Smooth muscle cell (in vitro differentiated cells): Measurements from ENCODE around the gene SNX7. TPM values are rescaled to one million over a fixed set of nuclear protein-coding genes. Genes with fewer than 3 reads are reported as not detected.
A peak's percentile ranks its signal among the peaks of the same experiment; 100 is the strongest.

ENCODE experiments used
- DNase-seq: peaks from one replicate; lab custom pipeline; 2025; ENCODE audit not compliant: unreplicated experiment; lab: John Stamatoyannopoulos, UW
- H2AFZ ChIP-seq: fragments of 200-600 bp; sonication (generic); 2 replicates; pipeline ENCODE4 v1.6.0; 2016; ENCODE audit warnings: antibody characterized with exemption, low read depth, mild to moderate bottlenecking
- H3F3A ChIP-seq: fragments of 200-600 bp; sonication (generic); 2 replicates; pipeline ENCODE4 v1.6.0; 2017; ENCODE audit warnings: antibody characterized with exemption, low read depth
- H3K27ac ChIP-seq: fragments of 200-600 bp; sonication (generic); 2 replicates; pipeline ENCODE4 v1.5.1; 2016; ENCODE audit warnings: low read depth, mild to moderate bottlenecking
- H3K27me3 ChIP-seq: fragments of 200-600 bp; sonication (generic); 2 replicates; pipeline ENCODE4 v1.6.1; 2016; ENCODE audit warnings: low read depth, mild to moderate bottlenecking
- H3K36me3 ChIP-seq: fragments of 200-600 bp; sonication (generic); 2 replicates; pipeline ENCODE4 v1.5.1; 2016; ENCODE audit warnings: low read depth
- H3K4me1 ChIP-seq: fragments of 200-600 bp; sonication (generic); 2 replicates; pipeline ENCODE4 v1.5.1; 2016; ENCODE audit warnings: low read depth
- H3K4me2 ChIP-seq: fragments of 200-600 bp; sonication (generic); 2 replicates; pipeline ENCODE4 v1.6.0; 2016; ENCODE audit warnings: mild to moderate bottlenecking
- H3K4me3 ChIP-seq: fragments of 200-600 bp; sonication (generic); 2 replicates; pipeline ENCODE4 v1.5.1; 2016; ENCODE audit warnings: mild to moderate bottlenecking
- H3K79me2 ChIP-seq: fragments of 200-600 bp; sonication (generic); 2 replicates; pipeline ENCODE4 v1.6.0; 2016; ENCODE audit warnings: low read depth, mild to moderate bottlenecking
- H3K9ac ChIP-seq: fragments of 200-600 bp; sonication (generic); 2 replicates; pipeline ENCODE4 v1.6.0; 2016; ENCODE audit warnings: low read depth
- H3K9me3 ChIP-seq: fragments of 200-600 bp; sonication (generic); replicated peaks from 2 replicates; pipeline ENCODE4 v1.5.1; 2016; ENCODE audit warnings: low read depth
- H4K20me1 ChIP-seq: fragments of 200-600 bp; sonication (generic); 2 replicates; pipeline ENCODE4 v1.6.0; 2016; ENCODE audit warnings: low read depth
- WGBS: methylation state at CpG from one replicate; pipeline ENCODE4 v1.1.7; 2016; ENCODE audit warnings: low lambda C conversion rate; 5-methylcytosine and 5-hydroxymethylcytosine counted together
- polyA plus RNA-seq: library from polyadenylated mRNA; unstranded; fragments of >200 nt; fragmentation: Nextera tagmentation; extraction: Ambion mirVana; gene quantifications from 2 replicates; pipeline ENCODE4 v1.2.1, GENCODE V29; 2016
- total RNA-seq: library from RNA; depleted of rRNA; stranded (reverse); fragments of >200 nt; gene quantifications from 2 replicates; pipeline ENCODE4 v1.2.3, GENCODE V29; 2014
- TF ChIP-seq, protein P1 (sequence below): fragments of 200-600 bp; sonication (generic); IDR thresholded peaks from 2 replicates; pipeline ENCODE4 v1.5.1; 2017; ENCODE audit warnings: borderline replicate concordance, mild to moderate bottlenecking, antibody characterized with exemption; ENCODE audit not compliant: insufficient read depth, poor library complexity, severe bottlenecking

SNX7 gene
- total and polyA plus RNA-seq, 2 experiments from 2014 or later = 40.0 to 46.0 TPM

DNA sequence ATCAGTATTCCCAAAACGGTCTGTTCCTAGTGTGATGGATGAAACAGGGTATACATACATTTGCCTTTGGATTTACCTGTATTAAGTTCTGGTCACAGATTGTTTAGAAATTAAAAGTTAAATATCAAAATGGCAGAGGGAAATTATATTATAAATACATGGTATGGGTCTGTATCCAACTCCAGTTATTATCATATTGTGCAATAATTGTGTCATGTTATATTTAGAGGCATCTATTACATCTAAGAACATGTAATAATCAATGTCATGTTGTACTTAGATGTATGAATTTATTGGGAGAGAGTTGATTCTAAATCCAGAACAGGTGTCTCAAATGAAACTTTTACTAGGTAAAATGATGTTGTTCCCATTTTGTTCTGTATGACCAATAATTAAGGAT is 79.6 kb downstream of the SNX7 start:
- Histone ChIP-seq H3K27ac (no peak overlapping the region), H4K20me1 (no peaks in the 10 kb centered on the region), H3K79me2 (no peaks in the 10 kb centered on the region), H3K4me3 (no peak overlapping the region), H3K4me1 (no peaks in the 10 kb centered on the region), H3K36me3 (no peaks in the 10 kb centered on the region), H3F3A (no peaks in the 10 kb centered on the region), H3K4me2 (no peak overlapping the region), H3K9ac (no peak overlapping the region), H2AFZ (no peak overlapping the region), H3K27me3 (no peaks in the 10 kb centered on the region), H3K9me3 (no peaks in the 10 kb centered on the region)
- DNase-seq = no peak
- TF ChIP-seq, protein P1, sequence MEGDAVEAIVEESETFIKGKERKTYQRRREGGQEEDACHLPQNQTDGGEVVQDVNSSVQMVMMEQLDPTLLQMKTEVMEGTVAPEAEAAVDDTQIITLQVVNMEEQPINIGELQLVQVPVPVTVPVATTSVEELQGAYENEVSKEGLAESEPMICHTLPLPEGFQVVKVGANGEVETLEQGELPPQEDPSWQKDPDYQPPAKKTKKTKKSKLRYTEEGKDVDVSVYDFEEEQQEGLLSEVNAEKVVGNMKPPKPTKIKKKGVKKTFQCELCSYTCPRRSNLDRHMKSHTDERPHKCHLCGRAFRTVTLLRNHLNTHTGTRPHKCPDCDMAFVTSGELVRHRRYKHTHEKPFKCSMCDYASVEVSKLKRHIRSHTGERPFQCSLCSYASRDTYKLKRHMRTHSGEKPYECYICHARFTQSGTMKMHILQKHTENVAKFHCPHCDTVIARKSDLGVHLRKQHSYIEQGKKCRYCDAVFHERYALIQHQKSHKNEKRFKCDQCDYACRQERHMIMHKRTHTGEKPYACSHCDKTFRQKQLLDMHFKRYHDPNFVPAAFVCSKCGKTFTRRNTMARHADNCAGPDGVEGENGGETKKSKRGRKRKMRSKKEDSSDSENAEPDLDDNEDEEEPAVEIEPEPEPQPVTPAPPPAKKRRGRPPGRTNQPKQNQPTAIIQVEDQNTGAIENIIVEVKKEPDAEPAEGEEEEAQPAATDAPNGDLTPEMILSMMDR = no peak
- 64% methylated on average over 1 of the region's 1 CpG for WGBS

DNA sequence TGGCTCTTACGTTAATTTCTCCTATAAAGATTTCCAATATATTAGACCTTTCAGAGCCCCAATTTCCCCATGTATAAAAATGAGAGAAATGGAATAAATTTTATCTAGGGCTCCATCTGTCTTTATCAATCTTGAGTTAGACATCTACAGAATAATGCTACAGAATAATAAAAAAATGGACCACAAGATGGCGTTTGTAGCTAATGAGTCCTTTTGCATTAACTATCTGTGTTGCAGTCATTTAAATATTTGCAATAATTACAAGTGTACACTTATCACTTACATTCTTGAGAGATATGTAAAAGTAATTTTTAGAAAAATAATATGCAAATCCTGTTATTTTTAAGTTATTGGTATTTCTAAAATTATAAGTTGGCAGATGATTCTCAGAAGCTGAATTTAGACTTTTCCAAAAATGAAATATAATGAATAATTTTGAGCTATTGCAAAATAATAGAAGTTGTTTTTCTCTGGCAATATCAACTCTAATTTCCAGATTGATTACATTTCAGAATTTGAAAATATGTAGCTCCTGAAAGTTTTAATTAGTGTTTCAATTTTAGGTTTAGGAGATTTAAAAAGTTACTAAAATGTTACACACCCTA is 87.7 kb downstream of the SNX7 start:
- no peak for DNase-seq
- no peaks in the 10 kb centered on the region for H3K9me3 ChIP-seq
- TF ChIP-seq, protein P1 = peak; percentile 48
- no peaks in the 10 kb centered on the region for H4K20me1 ChIP-seq
- H3K4me2 ChIP-seq = no peak overlapping the region
- no peak overlapping the region for H2AFZ ChIP-seq
- no peaks in the 10 kb centered on the region for H3K36me3 ChIP-seq
- no peaks in the 10 kb centered on the region for H3K27me3 ChIP-seq
- no peak overlapping the region for H3K27ac ChIP-seq
- no peaks in the 10 kb centered on the region for H3K79me2 ChIP-seq
- H3K4me3 ChIP-seq = no peak overlapping the region
- H3K4me1 ChIP-seq = no peaks in the 10 kb centered on the region
- H3K9ac ChIP-seq = no peak overlapping the region
- WGBS = 67% methylated on average over 2 of the region's 2 CpGs
- no peaks in the 10 kb centered on the region for H3F3A ChIP-seq

DNA sequence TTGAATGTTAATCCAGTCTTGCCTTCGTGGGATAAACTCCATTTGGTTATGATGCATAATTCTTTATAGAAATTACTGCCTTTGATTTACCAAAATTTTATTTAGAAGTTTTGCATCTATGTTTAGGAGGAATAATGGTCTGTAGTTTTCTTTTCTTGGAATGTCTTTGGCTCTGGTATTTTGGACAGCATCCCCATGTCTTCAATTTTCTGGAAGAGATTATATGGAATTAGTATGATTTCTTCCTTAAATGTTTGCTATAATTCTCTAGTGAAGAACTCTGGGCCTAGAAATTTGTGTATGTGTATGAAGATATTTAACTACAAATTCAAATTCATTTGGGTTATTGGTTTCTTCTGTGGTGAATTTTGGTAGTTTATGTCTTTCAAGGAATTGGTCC is 92.7 kb downstream of the SNX7 start:
- no peak overlapping the region for H3K4me2 ChIP-seq
- no peaks in the 10 kb centered on the region for H3K36me3 ChIP-seq
- WGBS = 84% methylated on average over 1 of the region's 1 CpG
- H3K27me3 ChIP-seq = no peaks in the 10 kb centered on the region
- H3K27ac ChIP-seq = no peak overlapping the region
- H3K4me3 ChIP-seq = no peak overlapping the region
- H3F3A ChIP-seq = no peaks in the 10 kb centered on the region
- no peaks in the 10 kb centered on the region for H3K79me2 ChIP-seq
- no peak for DNase-seq
- H4K20me1 ChIP-seq = no peaks in the 10 kb centered on the region
- no peaks in the 10 kb centered on the region for H3K4me1 ChIP-seq
- TF ChIP-seq, protein P1 = no peak
- no peak overlapping the region for H2AFZ ChIP-seq
- H3K9me3 ChIP-seq = no peaks in the 10 kb centered on the region
- H3K9ac ChIP-seq = no peak overlapping the region

DNA sequence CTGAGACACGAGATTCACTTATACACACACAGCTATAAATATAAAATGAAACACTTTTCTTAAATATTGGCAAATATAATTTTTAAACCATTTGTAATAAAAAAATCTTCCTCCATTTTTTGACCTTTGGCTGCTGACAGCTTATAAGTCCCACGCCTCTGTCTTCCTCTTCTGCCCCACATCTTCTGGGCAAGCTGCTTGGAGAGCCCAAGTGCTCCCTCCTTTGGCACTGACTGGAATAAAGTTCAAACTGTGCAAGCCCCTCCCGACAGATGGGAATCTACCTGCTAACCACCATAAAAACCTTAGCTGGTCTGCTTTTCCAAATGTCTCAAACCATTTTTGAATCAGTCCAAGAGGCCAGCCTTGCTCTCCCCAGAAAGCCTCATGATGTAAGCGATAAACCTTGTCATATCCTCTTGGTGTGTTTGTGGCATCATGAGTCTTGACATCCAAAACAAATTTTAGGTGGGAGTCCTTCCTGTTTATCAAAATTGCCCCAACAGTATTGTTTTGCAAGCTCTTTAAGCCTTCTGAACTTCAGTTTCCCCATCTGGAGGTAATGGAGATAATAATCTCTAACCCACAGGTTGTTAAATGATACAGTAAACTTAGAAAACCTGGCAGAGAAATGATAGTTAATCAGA is 99.8 kb downstream of the SNX7 start:
- WGBS = 87% methylated on average over 4 of the region's 4 CpGs
- H3K27me3 ChIP-seq = no peaks in the 10 kb centered on the region
- no peak overlapping the region for H3K9ac ChIP-seq
- H3K27ac ChIP-seq = no peak overlapping the region
- H4K20me1 ChIP-seq = no peaks in the 10 kb centered on the region
- no peak for DNase-seq
- H3K4me3 ChIP-seq = no peak overlapping the region
- H3F3A ChIP-seq = no peaks in the 10 kb centered on the region
- H2AFZ ChIP-seq = no peak overlapping the region
- no peaks in the 10 kb centered on the region for H3K4me1 ChIP-seq
- no peaks in the 10 kb centered on the region for H3K36me3 ChIP-seq
- H3K4me2 ChIP-seq = no peak overlapping the region
- H3K9me3 ChIP-seq = no peaks in the 10 kb centered on the region
- TF ChIP-seq, protein P1 = no peak
- H3K79me2 ChIP-seq = no peaks in the 10 kb centered on the region
